HG02943 (cell line): ENCODE measurements around the gene FAM200C.

Experiments used
- ATAC-seq: cut with Tn5 transposase; IDR thresholded peaks from one replicate; pipeline ENCODE4 v1.9.1; 2021; ENCODE audit warnings: mild to moderate bottlenecking, low read depth, moderate library complexity; ENCODE audit not compliant: unreplicated experiment

The FAM200C gene

GRCh38 chr5:160420331-160420610 lies 20.4 kb upstream of the FAM200C start:
- ATAC-seq: no peak

- no peak for ATAC-seq
Observed at GRCh38 chr5:160419458-160420330, 19.8 kb upstream of the FAM200C start.

GRCh38 chr5:160418561-160419457 lies 19.0 kb upstream of the FAM200C start, which contains the start of gene SLU7:
TSS of gene SLU7 (minus strand) at chr5:160419081. CDS start at chr5:160415294, 3,787 bp downstream.
- peak; percentile 60 for ATAC-seq

- ATAC-seq: no peak
Observed at GRCh38 chr5:160398806-160399205, 1.0 kb downstream of the FAM200C start.

- no peak for ATAC-seq
Observed at GRCh38 chr5:160397492-160397891, 2.4 kb downstream of the FAM200C start.

DNA sequence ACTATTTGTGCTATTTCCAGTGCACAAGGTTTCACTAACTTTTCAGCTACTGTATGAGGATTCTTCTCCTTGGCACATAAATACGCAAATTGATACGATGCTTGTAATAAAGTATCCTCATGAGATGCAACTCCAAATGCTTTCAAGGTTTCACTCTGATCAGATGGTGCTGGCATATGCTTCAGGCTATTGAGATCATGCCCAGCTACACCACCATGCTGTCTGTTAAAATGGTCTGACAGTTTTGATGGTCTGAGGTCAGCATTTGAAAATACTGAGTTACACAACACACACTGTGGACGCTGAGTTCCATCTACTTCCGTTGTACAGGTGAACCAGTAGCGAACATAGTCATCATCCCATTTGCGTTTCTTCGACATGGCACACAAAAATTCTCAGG lies 4.7 kb downstream of the FAM200C start:
- no peak for ATAC-seq

DNA sequence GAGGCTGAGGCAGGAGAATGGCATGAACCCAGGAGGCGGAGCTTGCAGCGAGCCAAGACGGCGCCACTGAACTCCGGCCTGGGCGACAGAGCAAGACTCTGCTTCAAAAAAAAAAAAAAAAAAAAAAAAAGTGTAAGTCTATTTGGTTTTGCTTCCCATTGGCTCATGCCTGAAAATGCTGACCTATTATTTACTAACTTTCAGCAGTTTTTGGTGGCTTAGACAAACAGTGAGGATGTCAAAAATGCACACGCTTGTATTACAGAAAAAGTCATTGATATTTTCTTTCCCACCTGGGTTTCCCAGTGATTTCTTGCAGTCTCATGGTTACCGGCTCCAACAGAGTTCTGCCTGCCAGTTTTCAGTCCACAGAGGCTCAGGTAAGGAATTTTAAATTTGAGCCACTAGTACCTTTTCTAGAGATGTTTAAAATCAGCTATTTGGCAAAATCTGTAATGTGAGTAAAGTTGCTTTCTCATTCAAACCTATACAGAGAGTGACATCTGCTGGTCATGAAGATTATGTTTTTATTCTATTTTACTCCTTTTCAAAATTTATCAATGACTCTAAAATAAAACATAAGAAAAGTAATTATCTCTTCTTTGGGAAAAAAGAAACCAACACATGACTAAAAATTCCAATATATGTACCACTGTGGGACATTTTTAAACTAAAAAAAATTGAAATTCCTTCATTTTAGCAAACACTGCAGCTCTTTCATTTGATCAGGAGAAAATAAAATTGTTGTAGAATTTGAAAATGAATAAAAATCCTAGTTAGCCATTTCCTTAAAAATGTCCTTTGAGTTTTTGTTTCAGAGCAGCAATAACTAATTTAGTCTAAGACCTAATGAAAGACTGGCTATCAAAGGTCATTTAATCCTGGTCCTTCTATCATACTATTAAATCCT lies 8.8 kb downstream of the FAM200C start:
- no peak for ATAC-seq

DNA sequence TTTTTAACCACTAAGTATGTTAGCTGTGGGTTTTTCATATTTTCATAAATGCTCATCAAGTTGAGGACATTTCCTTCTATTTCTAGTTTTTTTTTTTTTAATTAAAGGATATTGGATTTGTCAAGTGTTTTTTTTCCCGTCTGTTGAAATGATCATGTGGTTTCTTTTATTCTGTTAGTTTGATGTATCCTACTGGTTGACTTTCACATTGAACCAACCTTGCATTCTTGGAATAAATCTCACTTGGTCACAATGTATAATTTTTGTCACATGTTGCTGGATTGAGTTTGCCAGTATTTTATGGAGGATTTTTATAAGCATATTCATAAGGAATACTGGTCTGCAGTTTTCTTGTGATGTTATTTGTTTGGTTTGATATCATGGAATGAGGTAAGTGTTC lies 12.4 kb downstream of the FAM200C start:
- no peak for ATAC-seq

- ATAC-seq: no peak
Observed at GRCh38 chr5:160385496-160385895, 14.4 kb downstream of the FAM200C start.

DNA sequence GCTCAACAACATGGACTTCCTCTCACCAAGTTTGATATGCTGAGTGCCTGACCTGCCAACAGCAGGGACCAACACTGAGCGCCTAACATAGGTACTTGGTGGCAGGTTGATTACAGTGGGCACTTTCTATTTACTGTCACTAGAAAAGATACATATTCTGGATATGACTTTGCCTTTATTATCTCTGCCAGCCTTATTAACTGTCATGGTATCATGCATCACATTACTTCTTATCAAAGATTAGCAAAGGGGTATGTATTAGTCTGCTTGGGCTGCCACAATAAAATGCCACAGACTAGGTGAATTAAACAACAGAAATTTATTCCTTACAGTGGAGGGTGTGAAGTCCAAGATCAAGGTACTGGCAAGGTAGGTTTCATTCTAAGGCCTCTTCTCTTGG lies 15.2 kb downstream of the FAM200C start:
- ATAC-seq: no peak

DNA sequence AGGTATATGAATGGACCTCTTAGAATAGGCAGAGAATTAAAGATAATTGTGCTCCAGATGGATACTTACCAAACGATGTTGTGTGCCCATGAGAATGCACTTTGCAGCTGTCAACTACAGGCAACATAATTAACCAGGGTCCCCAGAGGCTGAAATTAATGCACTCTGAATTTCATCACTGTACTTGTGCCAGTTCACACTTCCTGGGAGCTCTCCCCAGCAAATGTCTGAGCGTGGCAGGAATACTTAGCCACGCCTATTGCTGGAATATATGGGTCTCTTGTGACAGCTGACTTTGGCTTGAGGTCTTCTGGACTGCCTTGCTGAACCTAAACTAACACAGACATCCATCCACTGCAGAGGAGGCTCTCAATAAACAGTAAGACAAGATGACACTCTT lies 17.5 kb downstream of the FAM200C start:
- ATAC-seq: no peak

GRCh38 chr5:160380041-160380440 lies 19.8 kb downstream of the FAM200C start:
- ATAC-seq: no peak

DNA sequence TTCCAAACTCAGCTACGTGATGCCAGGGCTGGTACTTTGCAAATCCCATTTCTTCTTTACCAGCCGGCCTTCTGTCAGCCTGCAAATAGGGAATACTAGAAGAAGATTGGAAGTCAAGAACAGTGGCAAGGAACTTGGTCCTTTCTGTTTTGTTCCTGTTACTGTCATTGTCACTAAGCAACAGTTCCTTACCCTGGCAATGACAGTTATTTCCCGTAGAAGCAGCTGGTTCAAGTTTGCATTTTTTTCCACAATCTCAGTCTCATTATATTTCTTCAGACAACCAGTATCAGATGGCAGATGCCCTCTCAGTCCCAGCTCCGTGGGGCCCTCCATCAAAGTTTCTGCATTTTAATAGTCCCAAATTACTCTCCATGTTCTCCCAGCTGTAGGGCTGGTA lies 20.3 kb downstream of the FAM200C start:
- ATAC-seq: no peak

DNA sequence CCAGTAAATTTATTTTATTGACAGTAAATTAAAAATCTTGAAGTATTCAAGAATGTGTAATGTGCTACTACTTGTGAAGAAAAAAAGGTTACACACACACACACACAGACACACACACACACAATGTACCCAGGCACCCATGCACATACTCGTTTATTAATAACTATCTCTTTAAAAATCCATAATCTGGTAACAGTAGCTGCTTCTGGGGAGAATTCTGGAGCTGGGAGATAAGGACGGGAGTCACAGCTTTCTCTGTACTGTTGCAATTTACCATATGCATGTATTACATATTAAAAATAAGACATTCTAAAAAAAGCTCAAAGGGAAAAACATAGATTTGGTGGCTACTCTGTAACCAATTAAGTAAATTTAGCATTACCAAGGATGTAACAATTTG lies 21.5 kb downstream of the FAM200C start:
- ATAC-seq: no peak

DNA sequence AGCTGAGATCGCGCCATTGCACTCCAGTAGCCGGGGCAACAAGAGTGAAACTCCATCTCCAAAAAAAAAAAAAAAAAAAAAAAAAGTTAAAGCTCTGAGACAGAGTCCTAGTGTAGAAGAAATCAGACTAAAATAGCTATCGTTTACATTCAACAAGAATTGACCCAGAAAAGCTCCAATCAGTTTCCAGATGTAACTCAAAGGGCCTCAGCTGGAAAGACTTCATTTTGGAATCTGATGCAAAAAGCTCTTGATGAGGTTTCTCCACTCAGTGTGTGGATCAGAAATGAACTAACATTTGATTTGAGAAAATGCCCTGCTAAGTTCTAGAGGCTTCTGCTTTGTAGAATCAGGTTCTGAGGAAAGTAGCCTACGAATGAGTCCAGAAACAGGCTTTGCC lies 22.2 kb downstream of the FAM200C start:
- ATAC-seq: no peak

GRCh38 chr5:160376416-160376815 lies 23.4 kb downstream of the FAM200C start:
- no peak for ATAC-seq

DNA sequence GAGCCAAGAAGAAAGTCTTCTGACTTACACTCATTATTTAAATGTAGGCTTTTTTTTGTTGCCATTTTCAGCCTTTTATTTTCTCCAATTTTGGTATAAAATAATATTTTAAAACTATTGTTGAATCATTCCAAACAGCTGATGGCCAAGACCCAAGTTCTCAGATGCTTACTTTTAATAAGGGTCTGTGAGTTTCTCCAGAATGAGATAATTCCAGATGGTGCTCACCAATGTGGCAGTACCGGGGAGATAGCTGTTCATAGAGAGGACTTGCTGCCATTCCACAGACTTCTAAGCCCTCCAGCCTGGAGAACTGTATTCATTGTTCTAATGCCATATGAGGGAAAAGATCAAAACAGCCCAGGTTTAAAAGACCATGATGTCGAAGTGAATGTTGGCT lies 24.2 kb downstream of the FAM200C start:
- ATAC-seq: no peak

- ATAC-seq: no peak
Observed at GRCh38 chr5:160375166-160375565, 24.7 kb downstream of the FAM200C start.

GRCh38 chr5:160371294-160371693 lies 28.6 kb downstream of the FAM200C start:
- no peak for ATAC-seq

GRCh38 chr5:160370713-160371034 lies 29.2 kb downstream of the FAM200C start:
- ATAC-seq: no peak
